Prostate gland (tissue), 2 donors: ENCODE data around the gene SRGAP1.
"Not testable (repeated sequence)": the region's sequence is repeated elsewhere in the genome, so short reads cannot be mapped to it uniquely, and the experiment has no call there.

ENCODE experiments used
- POLR2A ChIP-seq: fragments of 450-650 bp; IDR thresholded peaks from one replicate; pipeline ENCODE4 v1.6.1; 2016; ENCODE audit warnings: antibody characterized with exemption, mild to moderate bottlenecking
- POLR2AphosphoS5 ChIP-seq: sonication (generic); formaldehyde crosslinking; IDR thresholded peaks from one replicate; pipeline ENCODE4 v1.6.1; 2017; ENCODE audit warnings: antibody characterized with exemption
- TF ChIP-seq, protein P1 (sequence below), 4 experiments: fragments of 200-600 bp in 2 of 4; fragments of 450-650 bp in 2 of 4; sonication (generic) in 2 of 4; IDR thresholded peaks; 1 replicate in 3 of 4; 2 replicates in 1 of 4; pipeline ENCODE4 v1.5.1; 2016 to 2019; ENCODE audit warnings: antibody characterized with exemption in 4 of 4, mild to moderate bottlenecking in 2 of 4, moderate library complexity in 2 of 4

DNA sequence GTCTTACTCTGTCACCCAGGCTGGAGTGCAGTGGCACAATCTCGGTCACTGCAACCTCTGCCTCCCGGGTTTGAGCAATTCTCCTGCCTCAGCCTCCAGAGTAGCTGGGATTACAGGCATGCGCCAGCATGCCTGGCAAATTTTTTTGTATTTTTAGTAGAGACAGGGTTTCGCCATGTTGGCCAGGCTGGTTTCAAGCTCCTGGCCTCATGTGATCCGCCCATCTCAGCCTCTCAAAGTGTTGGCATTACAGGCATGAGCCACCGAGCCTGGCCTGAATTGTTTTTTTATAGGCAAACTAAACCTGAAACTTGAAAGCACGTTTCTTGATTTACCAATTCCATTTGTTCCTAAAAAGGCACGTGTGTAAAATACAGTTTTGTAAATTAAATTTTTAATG is 173.6 kb downstream of the SRGAP1 start:
- TF ChIP-seq, protein P1, sequence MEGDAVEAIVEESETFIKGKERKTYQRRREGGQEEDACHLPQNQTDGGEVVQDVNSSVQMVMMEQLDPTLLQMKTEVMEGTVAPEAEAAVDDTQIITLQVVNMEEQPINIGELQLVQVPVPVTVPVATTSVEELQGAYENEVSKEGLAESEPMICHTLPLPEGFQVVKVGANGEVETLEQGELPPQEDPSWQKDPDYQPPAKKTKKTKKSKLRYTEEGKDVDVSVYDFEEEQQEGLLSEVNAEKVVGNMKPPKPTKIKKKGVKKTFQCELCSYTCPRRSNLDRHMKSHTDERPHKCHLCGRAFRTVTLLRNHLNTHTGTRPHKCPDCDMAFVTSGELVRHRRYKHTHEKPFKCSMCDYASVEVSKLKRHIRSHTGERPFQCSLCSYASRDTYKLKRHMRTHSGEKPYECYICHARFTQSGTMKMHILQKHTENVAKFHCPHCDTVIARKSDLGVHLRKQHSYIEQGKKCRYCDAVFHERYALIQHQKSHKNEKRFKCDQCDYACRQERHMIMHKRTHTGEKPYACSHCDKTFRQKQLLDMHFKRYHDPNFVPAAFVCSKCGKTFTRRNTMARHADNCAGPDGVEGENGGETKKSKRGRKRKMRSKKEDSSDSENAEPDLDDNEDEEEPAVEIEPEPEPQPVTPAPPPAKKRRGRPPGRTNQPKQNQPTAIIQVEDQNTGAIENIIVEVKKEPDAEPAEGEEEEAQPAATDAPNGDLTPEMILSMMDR (IDR thresholded peaks at IDR 0.05), result not testable (repeated sequence)
- not testable (repeated sequence) for TF ChIP-seq POLR2AphosphoS5, POLR2A
